Superior temporal gyrus (tissue), 1 donor: Measurements from ENCODE around the gene CNFN.

Experiments used
- DNase-seq: peaks from one replicate; pipeline ENCODE4 v3.0.0-alpha.2; 2016; ENCODE audit errors: extremely low spot score

CNFN gene

DNA sequence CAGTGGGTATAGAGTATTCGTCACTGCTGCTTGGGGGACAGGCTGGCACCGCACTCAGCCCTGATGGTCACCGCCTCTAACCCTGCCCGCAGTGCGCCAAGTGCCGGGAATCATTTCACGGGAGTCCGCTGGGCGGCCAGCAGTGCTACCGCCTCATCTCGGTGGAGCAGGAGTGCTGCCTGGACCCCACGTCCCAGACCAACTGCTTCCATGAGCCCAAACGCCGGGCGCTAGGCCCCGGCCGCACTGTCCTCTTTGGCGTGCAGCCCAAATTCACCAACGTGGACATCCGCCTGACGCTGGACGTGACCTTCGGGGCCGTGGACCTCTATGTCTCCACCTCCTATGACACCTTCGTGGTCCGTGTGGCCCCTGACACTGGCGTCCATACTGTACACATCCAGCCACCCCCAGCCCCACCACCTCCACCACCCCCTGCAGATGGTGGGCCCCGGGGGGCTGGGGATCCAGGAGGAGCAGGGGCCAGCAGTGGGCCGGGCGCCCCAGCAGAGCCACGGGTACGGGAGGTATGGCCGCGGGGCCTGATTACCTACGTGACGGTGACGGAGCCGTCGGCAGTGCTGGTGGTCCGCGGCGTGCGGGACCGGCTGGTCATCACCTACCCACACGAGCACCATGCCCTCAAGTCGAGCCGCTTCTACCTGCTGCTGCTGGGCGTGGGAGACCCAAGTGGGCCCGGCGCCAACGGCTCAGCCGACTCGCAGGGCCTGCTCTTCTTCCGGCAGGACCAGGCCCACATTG is 14.5 kb downstream of the CNFN start:
- no peak for DNase-seq

DNA sequence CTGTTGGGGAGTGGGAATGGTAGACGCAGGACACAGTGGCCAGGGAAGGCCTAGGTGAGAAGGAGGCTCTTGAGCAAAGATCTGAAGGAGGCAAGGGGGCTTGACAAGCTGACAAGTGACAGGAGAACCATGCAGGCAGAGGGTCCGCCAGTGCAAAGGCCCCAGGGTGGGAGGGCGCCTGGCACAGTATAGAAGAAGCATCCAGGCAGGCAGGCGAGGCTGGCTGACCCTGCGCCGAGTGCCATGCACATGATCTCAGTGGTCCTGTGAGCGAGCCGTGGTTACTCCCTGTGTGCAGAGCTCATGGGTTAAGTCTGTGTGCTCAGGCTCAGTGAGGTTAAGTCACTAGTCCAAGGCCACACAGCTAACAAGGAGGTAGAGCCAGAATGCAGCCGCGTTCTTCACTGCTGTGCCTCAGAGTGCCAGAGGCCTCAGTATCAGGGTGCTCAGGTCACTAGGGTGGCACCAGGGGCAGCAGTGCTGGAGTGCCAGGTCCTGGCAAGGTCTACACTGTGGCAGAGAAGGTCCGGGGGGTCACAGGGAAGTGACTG is 15.2 kb downstream of the CNFN start:
- DNase-seq: no peak

DNA sequence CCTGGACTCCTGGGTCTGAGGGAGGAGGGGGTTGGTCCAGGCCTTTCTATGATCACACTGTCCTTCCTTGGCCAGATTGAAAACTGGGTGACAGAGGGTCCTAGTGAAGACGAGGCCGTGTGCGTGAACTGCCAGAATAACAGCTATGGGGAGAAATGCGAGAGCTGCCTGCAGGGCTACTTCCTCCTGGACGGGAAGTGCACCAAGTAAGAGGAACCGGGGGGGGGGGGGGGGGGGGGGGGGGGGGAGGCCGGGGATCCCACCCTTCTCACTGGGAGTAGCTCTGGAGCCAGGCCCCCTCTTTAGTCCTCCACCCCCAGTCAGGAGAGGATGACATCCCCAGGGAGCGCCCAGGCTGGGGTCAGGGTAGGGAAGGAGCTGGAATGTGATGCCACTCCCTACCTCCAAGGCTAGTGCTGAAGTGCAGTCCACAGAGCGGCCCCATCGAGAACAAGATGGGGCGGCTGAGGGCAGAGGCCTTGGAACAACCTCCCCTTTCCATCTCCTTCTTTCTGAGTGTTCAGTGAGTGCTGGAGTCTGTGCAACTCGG is 19.4 kb downstream of the CNFN start:
- DNase-seq: no peak

DNA sequence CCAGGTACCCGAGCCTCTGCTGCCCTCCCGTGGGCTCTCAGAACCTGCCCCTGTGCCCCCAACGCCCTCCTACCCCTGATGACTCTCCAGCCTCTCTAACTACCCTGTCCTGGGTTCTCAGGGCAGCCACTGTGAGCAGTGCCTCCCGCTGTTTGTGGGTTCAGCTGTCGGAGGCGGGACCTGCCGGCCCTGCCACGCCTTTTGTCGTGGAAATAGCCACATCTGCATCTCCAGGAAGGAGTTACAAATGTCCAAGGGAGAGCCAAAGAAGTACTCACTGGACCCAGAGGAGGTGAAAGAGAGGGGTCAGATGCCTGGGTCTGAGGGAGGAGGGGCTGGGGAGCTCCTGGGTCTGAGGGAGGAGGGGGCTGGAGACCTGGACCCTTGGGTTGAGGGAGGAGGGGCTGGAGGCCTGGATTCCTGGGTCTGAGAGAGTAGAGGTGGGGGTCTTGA is 20.0 kb downstream of the CNFN start:
- DNase-seq: no peak

DNA sequence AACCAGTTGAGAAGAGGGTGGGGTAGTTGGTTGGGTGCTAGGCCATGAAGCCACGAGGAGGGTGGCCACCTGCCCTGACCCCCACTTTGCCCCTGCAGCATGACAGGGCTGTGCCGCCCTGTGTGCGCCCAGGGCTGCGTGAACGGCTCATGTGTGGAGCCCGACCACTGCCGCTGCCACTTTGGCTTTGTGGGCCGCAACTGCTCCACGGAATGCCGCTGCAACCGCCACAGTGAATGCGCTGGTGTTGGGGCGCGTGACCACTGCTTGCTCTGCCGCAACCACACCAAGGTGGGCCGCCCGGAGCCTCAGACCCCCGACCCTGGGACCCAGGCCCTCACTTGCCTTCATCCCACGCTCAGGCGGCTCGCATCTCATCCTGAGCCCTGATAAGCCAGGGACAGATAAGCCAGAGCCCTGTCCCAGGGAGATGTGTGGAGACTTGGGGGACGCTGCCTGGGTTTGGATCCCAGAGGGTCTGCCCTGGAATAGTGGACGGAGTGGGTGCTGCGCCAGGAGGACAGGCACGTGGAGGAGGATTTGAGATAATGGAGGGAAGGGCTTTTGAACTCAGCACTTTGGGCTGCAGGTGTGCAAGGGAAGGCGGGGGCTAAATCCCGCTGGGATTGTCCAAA is 20.5 kb downstream of the CNFN start:
- DNase-seq: no peak

DNA sequence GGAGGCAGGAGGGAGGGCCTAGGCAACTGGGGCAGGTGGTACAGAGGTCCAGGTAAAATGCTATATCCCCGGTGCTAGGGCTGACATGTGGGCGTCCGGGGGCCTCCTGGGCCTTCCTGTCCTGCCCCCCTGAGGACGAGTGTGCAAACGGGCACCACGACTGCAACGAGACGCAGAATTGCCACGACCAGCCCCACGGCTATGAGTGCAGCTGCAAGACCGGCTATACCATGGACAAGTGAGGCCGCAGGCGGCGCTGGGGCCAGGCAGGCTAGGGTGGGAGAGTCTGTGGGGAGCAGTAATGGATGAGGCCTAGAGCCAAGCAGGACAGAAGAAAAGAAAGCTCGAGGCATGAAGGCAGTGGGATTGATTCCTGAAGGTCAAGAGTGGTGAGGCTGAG is 21.3 kb downstream of the CNFN start:
- no peak for DNase-seq

DNA sequence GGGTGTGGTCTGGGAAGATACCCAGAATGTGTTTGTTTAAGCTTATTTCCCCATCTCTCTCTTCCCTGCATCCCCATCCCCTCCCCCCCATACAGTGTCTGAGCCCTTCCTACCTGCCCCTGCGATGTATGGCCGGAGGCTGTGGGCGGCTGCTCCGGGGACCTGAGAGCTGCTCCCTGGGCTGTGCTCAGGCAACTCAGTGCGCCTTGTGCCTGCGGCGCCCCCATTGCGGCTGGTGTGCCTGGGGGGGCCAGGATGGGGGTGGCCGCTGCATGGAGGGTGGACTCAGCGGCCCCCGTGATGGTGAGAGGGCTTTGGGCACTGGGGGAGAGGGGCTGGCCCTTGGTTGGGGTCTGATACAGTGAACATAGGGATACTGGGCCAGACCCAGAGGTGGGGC is 21.7 kb downstream of the CNFN start:
- DNase-seq: no peak

DNA sequence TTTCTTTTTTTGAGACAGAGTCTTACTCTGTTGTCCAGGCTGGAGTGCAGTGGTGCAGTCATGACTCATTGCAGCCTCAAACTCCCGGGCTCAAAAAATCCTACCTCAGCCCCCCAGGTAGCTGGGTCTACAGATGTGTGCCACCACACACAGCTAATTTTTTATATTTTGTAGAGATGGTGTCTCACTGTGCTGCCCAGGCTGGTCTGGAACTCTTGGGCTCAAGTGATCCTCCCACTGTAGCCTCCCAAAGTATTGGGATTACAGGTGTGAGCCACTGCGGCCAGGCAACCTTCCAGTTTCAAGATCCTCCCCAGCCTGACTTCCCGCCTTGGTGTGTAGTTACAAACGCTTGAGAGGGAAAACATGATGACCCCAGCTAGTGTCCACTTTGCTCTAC is 22.2 kb downstream of the CNFN start:
- DNase-seq: no peak

DNA sequence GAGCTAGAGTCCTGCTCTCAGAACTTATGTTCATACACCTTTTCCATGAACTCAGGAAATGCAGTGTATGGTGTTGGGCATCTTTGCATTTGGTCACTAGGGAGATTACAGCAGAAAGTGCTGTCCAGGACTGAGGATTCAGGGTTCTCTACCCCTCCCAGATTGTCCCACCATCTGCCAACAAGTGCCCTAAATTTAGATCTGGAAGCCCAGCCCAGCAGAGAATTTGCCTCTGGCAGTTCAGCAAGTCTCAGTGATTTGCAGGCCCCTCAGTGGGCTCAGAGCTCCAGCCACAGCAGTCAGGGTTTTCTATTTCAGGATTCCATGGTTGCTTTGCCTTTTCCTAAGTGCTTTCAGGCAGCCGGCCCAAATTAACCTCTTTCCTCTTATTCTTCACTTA is 23.4 kb downstream of the CNFN start:
- DNase-seq: peak; percentile 24

DNA sequence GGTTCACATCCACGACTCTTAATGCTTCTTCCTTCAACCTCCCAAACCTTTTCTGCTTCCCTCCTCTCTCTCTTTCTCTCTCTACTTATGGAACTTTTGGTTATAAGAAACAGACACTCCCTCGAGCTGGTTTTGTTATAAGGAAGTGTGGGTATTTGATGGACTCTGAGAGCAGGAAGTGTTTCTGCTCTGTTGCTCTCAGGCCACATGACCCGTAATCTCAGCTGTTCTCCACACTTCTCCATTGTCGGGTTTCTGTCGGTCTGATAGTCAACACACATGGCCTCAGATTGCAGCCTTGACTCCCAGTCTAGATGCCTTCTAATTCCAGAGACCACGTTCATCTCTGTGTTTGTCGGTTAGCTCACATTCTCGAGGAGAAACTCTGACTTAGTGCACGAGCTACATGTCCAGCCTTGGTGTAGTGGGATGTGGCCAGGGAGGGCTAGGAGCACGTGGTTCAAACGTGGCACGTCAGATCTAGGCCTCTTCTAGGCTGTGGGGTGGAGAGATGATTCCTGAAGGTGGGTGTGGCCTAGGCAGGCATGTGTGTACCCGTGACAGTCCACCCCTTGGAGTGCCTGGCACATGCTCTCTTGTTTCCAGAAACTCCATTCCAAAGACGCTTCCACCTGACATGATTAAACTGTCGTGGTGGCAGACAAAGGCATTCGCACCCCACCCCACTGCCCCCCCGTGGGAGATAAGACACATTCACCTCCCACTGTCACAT is 26.3 kb downstream of the CNFN start:
- DNase-seq: no peak

DNA sequence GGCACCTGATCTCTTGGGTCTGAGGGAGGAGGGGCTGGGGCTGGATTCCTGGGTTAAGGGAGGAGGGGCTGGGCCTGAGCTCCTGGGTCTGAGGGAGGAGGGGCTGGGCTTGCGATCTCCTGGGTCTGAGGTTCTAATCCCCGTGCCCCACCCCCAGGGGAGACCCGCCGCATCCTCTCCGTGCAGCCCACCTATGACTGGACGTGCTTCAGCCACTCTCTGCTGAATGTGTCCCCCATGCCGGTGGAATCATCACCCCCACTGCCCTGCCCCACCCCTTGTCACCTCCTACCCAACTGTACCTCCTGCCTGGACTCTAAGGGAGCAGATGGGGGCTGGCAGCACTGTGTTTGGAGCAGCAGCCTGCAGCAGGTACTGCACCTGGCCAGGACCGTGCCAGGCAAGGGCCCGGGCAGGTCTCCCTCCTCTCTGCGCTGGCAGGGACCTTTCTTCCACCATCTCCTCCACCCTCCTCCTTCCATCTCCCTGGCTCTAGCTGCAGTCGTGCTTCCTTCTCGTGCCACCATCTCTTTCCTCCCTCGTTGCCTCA is 27.1 kb downstream of the CNFN start:
- DNase-seq: no peak

DNA sequence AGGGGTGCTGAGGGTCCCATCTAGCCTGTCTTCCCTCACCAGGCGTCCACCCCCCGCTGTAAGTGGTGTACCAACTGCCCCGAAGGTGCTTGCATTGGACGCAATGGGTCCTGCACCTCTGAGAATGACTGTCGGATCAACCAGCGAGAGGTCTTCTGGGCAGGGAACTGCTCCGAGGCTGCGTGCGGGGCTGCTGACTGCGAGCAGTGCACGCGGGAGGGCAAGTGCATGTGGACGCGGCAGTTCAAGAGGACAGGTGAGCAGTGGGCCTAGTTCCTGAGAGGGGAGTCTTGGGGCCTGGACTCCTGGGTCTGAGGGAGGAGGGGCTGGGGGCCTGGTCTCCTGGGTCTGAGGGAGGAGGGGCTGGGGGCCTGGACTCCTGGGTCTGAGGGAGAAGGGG is 27.8 kb downstream of the CNFN start:
- no peak for DNase-seq

DNA sequence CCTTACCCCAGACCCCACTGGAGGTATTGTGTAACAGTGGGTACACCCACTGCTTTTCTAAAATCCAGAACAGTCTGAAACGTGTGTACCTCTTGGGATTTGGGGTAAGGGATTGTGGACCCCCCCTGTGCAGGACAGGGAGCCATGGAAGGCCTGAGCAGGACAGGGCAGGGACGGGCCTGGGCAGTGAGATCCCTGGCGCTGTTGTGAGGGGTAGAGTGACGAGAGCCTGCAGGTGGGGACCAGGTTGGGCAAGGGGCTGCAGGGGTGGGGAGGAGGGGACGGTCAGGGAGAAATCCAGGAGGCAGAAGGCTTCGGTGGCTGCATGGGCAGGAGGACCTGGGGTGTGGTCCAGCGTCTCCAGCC is 28.6 kb downstream of the CNFN start:
- no peak for DNase-seq

DNA sequence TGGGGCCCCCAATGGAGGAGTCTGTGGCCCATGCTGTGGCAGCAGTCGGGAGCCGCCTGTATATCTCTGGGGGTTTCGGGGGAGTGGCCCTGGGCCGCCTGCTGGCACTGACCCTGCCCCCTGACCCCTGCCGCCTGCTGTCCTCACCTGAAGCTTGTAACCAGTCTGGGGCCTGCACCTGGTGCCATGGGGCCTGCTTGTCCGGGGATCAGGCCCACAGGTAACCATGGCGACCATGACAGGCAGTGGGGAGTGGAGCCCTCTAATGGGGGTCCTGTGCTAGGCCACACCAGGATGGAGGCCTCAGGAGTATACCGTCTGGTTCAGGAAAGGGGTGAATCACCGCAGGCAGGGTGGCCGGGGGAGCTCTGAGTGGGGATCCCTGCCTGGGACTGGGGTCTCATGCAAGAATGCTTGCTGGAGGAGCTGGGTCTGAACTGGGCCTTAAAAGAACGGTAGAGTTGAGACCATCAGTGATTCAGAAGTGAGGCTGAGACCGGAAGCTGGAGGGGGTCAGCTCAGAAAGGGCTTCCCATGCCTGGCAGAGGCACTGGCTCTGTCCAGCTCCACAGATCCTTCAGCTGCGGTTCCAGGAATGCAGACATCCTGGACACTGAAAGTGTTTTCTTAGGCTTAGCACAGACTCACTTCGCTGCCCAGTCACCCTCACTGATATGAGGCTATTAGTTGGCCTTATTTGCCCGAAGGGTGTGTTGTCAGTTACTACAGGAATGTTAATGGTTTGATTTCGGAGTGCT is 29.1 kb downstream of the CNFN start:
- no peak for DNase-seq

DNA sequence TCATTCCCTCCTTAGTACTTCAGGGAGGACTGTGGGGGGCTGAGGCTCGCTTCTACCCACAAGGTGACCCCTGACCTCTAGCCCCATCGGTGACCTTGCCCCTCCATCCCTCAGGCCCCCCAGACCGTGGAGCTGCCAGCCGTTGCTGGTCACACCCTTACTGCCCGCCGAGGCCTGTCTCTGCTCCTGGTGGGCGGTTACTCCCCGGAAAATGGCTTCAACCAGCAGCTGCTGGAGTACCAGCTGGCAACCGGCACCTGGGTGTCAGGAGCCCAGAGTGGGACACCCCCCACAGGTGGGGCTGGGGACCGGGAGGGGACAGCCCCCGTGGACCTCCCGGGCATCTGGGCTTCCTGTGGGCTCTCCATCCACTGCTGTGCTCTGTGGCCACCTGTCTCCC is 32.8 kb downstream of the CNFN start:
- DNase-seq: no peak

DNA sequence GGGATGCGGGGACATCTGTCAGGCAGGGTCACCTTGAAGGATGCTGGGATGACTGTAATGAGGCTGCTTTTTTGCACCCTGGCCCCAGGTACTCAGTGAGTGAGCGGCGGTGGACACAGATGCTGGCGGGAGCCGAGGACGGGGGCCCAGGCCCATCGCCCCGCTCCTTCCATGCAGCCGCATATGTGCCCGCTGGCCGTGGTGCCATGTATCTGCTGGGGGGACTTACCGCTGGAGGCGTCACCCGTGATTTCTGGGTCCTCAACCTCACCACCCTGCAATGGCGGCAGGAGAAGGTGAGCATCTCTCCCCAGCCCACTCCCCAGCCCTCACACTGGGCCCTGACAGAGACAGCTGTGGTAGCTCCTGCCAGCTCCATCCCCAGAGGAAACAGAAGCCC is 33.4 kb downstream of the CNFN start:
- no peak for DNase-seq

DNA sequence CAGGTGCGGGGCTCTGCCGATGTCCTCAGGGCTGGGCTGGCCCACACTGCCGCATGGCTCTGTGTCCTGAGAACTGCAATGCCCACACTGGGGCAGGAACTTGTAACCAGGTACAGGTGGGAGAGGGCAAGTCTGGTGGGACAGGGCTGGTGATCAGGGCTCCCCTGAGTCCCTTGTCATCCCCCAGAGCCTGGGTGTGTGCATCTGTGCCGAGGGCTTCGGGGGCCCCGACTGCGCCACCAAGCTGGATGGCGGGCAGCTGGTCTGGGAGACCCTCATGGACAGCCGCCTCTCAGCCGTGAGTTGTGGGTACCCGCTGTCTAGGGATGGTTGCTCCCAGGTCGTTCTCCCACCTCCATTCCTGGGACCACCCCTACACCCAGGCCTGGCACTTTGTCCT is 34.2 kb downstream of the CNFN start:
- no peak for DNase-seq

DNA sequence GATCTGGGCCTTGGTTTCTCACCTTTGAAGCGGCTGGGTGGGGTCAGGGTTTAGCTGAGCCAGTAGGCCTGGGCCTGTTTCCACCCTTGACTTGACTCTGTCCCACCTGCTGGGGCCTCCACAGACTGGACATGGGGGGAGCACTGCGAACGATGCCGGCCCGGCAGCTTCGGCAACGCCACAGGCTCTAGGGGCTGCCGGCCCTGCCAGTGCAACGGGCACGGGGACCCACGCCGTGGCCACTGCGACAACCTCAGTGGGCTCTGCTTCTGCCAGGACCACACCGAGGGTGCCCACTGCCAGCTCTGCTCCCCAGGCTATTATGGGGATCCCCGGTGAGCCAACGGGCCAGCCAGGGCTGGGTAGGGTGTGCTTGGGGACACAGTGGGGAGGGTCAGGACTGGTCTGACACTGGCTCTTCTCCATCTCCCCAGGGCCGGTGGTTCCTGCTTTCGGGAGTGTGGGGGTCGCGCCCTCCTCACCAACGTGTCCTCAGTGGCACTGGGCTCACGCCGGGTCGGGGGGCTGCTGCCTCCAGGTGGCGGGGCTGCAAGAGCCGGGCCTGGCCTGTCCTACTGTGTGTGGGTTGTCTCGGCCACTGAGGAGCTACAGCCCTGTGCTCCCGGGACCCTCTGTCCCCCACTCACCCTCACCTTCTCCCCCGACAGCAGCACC is 36.6 kb downstream of the CNFN start:
- no peak for DNase-seq

DNA sequence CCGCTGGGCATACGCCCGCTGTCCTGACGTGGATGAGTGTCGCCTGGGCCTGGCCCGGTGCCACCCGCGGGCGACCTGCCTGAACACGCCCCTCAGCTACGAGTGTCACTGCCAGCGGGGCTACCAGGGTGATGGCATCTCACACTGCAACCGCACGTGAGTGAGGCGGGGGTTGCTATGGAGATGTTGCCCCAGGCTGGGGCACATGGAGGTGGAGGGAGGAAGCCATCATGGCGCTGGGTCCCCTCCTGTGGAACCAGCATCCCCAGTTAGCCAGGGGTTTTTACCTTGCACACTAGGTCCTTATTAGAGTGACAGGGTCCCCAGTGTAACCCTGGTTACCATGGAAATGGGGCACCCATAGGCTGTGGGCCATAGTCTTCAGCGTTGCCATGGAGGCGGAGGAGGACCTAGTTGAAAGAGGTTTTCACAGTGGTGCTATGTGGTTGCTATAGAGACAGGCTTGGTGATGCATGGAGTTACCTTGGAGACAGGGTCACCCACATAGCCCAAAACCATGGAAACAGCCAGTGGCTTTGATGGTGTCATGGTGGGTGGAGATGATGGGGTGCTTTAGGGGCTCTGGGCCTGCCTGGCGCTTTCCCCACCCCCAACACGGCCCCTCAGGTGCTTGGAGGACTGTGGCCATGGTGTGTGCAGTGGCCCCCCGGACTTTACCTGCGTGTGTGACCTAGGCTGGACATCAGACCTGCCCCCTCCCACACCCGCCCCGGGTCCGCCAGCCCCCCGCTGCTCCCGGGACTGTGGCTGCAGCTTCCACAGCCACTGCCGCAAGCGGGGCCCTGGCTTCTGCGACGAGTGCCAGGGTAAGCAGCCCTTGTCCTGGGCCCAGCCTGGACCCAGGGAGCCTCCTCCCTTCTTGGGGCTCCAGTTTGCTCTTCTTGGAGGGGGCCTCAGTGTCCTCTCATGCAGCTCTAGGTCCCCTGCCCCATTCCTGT is 37.5 kb downstream of the CNFN start:
- peak; percentile 79 for DNase-seq
